AG09309 (cell line): ENCODE results near the gene OR52E6.

ENCODE experiments used
- DNase-seq: peaks from one replicate; pipeline ENCODE4 v3.0.0-alpha.2; 2010; ENCODE audit warnings: low read depth
- H3K4me3 ChIP-seq: 2 replicates; pipeline ENCODE4 v1.5.1; 2011; ENCODE audit warnings: mild to moderate bottlenecking, low read depth, low read length, moderate library complexity; ENCODE audit not compliant: control insufficient read depth
- TF ChIP-seq, protein P1 (sequence below): IDR thresholded peaks from 2 replicates; pipeline ENCODE4 v1.5.1; 2011; ENCODE audit warnings: mild to moderate bottlenecking, low read depth, low read length, inconsistent platforms; ENCODE audit not compliant: insufficient read depth, control insufficient read depth; ENCODE audit errors: missing control alignments

OR52E6 gene

DNA sequence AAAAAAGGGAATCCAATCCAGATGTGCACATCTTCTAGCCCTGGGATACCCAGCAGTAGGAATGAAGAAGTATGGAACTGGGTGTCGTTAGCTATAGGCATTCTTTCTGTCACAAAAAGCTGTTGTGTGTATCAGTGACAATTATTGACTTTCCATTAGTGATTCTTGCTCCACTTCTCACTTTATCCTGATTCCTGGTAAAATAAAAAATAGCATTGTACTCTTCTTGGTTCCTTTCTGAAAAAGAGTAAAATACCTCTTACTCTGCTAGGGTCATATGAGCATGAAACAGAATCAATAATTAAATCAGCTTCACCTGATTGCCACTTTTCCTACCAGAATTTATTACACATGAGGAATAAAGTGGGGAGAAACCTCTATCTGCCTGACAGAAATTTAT, at the start of gene OR52E6:
OR52E6 (minus strand) TSS at position 101 of the 400 bp plus-strand sequence; CDS start at position 101, 0 bp downstream.
- no peak for DNase-seq
- TF ChIP-seq, protein P1, sequence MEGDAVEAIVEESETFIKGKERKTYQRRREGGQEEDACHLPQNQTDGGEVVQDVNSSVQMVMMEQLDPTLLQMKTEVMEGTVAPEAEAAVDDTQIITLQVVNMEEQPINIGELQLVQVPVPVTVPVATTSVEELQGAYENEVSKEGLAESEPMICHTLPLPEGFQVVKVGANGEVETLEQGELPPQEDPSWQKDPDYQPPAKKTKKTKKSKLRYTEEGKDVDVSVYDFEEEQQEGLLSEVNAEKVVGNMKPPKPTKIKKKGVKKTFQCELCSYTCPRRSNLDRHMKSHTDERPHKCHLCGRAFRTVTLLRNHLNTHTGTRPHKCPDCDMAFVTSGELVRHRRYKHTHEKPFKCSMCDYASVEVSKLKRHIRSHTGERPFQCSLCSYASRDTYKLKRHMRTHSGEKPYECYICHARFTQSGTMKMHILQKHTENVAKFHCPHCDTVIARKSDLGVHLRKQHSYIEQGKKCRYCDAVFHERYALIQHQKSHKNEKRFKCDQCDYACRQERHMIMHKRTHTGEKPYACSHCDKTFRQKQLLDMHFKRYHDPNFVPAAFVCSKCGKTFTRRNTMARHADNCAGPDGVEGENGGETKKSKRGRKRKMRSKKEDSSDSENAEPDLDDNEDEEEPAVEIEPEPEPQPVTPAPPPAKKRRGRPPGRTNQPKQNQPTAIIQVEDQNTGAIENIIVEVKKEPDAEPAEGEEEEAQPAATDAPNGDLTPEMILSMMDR, result no peak
- no peak within 1 kb of the TSS for H3K4me3 ChIP-seq

DNA sequence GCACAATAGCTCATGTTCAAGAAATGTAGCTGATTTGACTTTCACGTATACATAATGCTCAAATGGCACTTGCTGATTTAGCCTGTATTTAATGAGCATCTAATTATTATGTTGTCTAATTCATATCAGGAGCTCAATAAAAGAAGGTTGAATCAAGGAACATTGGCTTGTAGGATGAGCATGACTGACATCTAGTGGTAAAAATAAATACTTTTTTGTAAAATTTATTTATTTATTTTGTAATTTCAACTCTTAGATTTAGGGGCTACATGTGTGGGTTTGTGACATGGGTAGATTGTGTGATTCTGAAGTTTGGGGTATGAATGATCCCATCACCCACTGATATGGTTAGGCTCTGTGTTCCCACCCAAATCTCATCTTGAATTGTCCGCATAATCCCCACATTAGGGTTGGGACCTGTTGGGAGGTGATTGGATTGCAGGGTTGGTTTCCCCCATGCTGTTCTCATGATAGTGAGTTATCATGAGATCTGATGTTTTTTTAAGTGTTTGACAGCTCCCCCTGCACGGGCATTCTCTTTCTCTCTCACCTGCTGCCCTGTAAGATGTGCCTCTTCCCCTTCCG, 49.6 kb upstream of the OR52E6 start:
- TF ChIP-seq, protein P1, result peak; percentile 43
- DNase-seq, result no peak

DNA sequence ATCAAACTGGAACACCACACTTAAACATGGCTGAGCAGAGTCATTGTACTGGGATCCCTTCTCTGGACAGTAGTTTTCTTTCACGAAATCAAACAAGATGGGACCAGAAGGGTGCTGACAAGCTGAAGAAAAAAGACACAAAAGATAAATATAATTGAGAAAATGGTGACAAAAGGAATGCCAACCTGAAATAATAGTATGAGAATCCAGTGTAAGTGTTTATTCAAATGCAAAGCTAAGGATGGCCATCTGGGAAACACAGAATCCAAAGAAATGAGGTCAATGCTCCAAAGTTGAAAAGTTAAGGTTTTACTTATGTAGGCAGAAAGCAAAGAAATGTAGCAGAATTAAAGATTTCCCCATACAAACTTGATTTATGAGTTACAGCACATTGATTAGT, 46.0 kb upstream of the OR52E6 start:
- H3K4me3 ChIP-seq, result no peak overlapping the region
- DNase-seq, result no peak
- TF ChIP-seq, protein P1, result no peak

More for the DNA sequence above, 49.6 kb upstream of the OR52E6 start:
- no peak overlapping the region for H3K4me3 ChIP-seq

DNA sequence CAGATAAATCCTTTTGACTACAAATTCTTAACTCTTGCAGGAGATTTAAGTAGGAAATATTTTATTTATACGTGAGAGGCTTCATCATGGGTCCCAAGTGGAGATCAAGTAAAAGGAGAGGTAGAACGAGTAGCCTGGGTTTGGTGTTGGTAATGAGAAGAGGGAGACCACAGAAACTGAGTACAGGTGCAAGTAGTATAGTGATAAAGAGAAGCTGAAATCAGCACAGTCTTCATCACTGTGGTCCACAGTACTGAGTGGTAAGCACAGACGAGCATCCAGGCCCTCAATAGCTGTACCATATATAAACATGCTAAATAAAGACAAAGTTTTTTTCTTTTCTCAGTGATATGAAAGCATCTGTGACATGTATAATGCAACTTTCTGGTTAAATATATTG, 45.5 kb upstream of the OR52E6 start:
- DNase-seq, result no peak
- no peak overlapping the region for H3K4me3 ChIP-seq
- TF ChIP-seq, protein P1, result no peak

DNA sequence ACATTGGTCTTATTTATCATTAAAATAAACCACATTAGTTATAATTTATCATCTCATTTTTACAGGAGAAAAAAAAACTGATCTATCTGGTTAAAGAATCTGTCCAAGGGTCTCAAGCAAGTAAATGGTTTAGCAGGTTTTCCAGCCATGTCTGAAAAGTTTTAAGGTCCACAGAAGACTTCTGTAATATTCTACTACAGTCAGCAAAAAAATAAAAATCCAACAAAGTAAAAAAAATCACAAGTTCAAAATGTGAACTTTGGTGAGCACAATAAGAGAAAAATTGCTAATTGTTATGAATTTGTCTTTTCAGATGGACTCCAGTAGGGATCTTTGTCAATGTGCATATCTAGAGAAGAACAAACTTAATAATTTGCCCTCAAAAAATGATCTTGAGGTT, 40.1 kb upstream of the OR52E6 start:
- H3K4me3 ChIP-seq, result no peak overlapping the region
- DNase-seq, result no peak
- TF ChIP-seq, protein P1, result no peak

DNA sequence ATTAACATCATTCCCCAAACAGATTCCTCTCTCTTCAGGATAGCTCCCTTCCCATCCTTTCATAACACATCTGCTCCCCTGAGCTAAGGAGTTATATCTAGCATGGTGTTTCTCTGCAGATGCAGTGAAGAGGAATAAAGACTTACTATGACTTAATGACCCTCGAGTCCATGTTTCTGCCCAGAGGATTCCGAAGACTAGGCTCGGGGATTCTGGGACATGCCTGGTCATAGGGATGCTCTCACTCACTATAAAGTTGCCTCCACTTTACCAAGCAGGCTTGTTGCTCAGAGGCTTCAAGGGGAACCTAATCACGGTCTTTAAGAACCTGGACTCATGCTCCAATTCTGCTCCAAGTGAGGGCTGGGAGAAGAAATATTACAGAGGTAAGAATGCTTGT, 38.6 kb upstream of the OR52E6 start, which contains the start of gene OR52E4:
OR52E4 (plus strand) TSS at position 301 of the 400 bp plus-strand sequence. CDS start 3,664 bp downstream, outside the sequence.
- DNase-seq, result no peak
- TF ChIP-seq, protein P1, result no peak
- no peak within 1 kb of the TSS for H3K4me3 ChIP-seq
